Raji (cell line): Measurements from ENCODE around the gene APPBP2.

Source experiments
- POLR2A ChIP-seq: IDR thresholded peaks from 2 replicates; pipeline ENCODE4 v1.6.1; 2011; ENCODE audit warnings: low read depth, low read length, control low read depth; ENCODE audit not compliant: insufficient read depth

Gene APPBP2, protein sequence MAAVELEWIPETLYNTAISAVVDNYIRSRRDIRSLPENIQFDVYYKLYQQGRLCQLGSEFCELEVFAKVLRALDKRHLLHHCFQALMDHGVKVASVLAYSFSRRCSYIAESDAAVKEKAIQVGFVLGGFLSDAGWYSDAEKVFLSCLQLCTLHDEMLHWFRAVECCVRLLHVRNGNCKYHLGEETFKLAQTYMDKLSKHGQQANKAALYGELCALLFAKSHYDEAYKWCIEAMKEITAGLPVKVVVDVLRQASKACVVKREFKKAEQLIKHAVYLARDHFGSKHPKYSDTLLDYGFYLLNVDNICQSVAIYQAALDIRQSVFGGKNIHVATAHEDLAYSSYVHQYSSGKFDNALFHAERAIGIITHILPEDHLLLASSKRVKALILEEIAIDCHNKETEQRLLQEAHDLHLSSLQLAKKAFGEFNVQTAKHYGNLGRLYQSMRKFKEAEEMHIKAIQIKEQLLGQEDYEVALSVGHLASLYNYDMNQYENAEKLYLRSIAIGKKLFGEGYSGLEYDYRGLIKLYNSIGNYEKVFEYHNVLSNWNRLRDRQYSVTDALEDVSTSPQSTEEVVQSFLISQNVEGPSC

DNA sequence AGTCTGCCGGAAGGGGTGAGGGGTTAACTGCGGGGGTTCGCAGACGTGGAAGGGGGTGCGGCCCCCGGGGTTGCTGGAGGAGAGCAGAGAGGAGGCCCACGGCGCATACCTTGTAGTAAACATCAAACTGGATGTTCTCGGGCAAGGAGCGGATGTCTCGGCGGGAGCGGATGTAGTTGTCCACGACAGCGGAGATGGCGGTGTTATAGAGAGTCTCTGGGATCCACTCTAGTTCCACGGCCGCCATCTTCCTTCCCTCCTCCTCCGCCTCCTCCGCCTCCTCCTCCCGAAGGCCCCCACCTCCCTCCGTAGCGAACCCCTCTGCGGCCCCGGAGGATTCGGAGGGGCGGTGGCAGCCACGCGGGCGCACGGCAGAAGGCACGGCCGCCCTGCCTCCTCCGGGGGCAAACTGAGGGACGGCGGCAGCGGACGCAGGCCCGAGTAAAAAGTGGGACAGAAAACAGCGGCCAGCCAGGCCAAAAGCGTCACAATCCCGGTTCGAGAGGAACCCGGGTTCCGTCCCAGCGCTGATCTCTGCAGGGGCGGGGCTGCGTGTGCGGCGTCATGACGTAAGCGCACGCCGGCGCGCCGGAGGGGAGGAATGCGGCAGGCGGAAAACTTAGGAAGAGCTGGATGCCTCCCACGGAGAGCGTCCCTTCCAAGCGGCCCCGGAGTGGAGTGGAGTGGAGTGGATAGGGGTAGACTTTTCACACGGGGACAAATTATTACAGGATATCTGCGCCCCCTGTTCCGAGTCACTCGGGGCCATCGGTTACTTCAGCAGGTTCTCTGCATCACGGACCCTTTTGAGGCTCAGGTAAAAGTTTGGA, at the start of gene APPBP2:
Gene APPBP2 (minus strand): TSS at position 558 of the 830 bp plus-strand sequence. CDS start 311 bp downstream, at position 247.
- peak; percentile 91 for TF ChIP-seq POLR2A

GRCh38 chr17:60573236-60574051, 47.4 kb upstream of the APPBP2 start:
- no peak for TF ChIP-seq POLR2A

- no peak for TF ChIP-seq POLR2A
These were observed 39.2 kb upstream of the APPBP2 start for GRCh38 chr17:60565233-60565632.

GRCh38 chr17:60563743-60564142, 37.7 kb upstream of the APPBP2 start:
- TF ChIP-seq POLR2A: no peak

DNA sequence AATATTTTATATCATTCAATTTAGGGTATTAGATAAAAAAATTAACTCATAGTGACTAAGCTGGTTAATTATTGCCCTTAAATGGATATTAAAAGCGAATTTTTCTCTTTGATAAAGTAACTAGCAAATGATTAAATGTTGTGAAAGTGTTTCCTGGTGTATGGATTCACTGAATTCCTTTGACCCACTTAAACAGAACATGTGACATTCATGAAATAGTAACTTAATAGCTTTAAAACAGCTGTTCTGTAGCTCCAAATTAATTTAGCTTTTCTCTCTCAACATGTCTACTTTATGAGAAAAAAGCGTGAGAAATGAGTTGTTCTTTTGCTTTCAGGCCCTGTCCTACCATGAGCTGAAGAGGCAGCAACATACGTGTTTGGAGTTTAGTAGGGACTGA, 36.4 kb upstream of the APPBP2 start:
- no peak for TF ChIP-seq POLR2A

GRCh38 chr17:60560860-60561257, 34.8 kb upstream of the APPBP2 start:
- no peak for TF ChIP-seq POLR2A

GRCh38 chr17:60559995-60560859, 34.2 kb upstream of the APPBP2 start:
- TF ChIP-seq POLR2A: no peak

DNA sequence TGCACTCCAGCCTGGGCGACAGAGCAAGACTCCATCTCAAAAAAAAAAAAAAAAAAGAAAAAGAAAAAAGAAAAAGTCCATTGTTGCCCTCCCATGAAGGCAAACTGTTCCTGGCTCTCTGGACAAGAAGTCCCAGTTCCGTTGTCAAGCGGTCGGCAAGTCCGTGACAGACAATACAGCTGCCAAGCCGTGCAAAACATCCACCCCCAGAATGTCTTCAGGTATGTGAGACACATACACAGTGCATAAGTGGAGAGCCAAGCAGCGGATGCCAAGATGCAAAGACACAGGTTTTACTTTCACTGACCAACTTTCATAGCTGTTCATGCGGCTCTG, 33.6 kb upstream of the APPBP2 start:
- no peak for TF ChIP-seq POLR2A

DNA sequence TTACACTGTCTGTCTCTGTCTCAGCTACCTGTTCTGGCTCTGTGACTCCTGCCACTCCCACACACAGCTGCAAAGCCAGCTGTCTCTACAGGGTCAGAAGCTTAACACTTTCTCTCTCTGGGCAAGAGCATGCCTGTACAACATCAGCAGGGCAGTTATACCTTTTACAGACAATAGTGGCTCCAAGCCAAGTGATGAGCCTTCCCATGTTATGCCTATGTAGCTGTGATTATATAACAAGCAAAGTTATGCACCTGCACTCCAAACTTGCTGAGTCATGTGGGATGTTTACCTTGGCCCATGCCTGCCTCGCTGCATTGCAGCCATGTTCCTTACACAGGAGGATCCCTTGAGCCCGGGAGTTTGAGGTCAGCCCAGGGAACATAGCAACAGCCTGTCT, 31.8 kb upstream of the APPBP2 start:
- TF ChIP-seq POLR2A: no peak

DNA sequence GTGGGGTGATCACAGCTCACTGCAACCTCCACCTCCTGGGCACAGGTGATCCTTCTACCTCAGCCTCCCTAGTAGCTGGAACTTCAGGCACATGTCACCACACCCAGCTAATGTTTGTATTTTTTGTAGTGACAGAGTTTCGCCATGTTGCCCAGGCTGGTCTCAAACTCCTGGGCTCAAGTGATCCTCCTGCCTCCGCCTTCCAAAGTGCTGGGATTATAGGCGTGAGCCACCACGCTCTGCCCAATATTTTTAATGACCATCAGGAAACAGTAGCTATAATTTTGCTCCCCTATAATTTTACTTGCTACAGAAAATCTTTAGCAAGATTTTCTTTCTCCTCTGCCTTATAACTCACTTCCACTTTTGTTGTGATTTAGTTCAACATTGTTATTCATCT, 29.7 kb upstream of the APPBP2 start:
- TF ChIP-seq POLR2A: no peak

DNA sequence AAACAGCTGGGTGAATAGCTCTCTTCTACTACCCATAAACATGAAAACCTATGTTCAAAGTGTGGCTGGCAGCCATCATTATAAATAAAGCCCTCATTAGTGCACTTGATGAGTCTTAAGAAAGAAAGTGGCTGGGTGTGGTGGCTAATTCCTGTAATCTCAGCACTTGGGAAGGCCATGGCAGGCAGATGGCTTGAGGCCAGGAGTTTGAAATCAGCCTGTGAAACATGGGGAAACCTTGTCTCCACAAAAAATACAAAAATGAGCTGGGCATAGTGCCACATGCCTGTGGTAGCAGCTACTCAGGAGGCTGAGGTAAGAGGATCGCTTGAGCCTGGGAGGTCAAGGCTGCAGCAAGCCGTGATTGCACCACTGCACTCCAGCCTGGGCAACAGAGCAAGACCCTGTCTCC, 28.3 kb upstream of the APPBP2 start:
- no peak for TF ChIP-seq POLR2A

DNA sequence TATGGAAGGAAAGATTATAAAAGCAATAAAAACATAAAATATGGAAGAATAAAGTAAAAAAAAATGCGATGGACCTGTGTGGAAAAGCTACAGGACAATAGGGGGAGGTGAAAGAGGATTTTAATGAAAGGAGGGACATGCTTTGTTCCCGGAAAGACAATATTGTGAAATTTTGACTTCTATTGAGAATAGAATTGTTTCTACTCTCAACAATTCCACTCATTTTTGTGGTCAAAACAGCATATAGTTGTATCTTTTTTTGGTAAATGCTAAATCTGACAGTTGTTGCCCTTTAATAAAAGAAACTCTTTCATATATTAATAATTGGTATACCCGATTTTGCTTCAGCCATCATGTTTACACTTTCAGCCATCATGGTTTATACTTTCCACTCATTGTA, 22.9 kb upstream of the APPBP2 start:
- no peak for TF ChIP-seq POLR2A

- TF ChIP-seq POLR2A: no peak
These were observed 19.6 kb upstream of the APPBP2 start for GRCh38 chr17:60545465-60546191.

- TF ChIP-seq POLR2A: no peak
These were observed 16.0 kb upstream of the APPBP2 start for GRCh38 chr17:60542071-60542470.

DNA sequence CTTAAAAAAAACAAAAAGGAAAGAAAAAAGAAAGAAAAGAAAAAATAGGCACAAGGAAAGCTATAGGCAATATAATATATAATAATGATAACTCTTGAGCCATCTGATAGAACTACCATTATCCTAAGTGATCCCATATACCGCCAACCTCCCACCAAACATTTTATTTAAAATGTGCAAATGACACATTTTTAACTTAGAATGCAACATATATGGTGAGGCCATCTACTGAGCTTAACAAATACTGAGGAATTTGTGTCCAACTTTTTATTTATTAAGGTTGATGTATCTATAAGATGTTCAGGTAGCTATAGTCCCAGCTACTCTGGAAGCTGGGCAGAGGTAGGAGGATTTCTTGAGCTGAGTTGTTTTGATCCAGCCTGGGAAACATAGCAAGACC, 14.4 kb upstream of the APPBP2 start:
- TF ChIP-seq POLR2A: no peak
